PC-3 (cell line): ENCODE measurements around the gene WNT7A. TPM values are rescaled to one million over a fixed set of nuclear protein-coding genes. Genes with fewer than 3 reads are reported as not detected.

Experiments
- ATAC-seq: fragments of 200-7000 bp; cut with Tn5 transposase; 2 replicates; pipeline ENCODE4 v1.9.1; 2020; ENCODE audit warnings: mild to moderate bottlenecking, moderate library complexity
- BruUV-seq: library from RNA; stranded (reverse); fragments of 400-500 nt; replicated peaks from 2 replicates; lab custom pipeline; 2021; lab: Mats Ljungman, UMichigan
- CTCF ChIA-PET: fragments of 300-600 bp; sonication (Branson Sonifier 250); formaldehyde crosslinking; loops from one replicate; lab custom pipeline; 2022; ENCODE audit warnings: antibody characterized with exemption; lab: Charles Lee
- POLR2A ChIA-PET: fragments of 300-600 bp; sonication (Branson Sonifier 250); formaldehyde crosslinking; loops from one replicate; lab custom pipeline; 2022; ENCODE audit warnings: antibody characterized with exemption; ENCODE audit not compliant: unreplicated experiment; lab: Charles Lee
- DNase-seq: peaks from one replicate; pipeline ENCODE4 v3.0.0-alpha.2; 2015
- H2AFZ ChIP-seq: fragments of 300-600 bp; sonication (generic); 2 replicates; pipeline ENCODE4 v1.6.0; 2016; ENCODE audit warnings: antibody characterized with exemption, low read length
- H3F3A ChIP-seq: fragments of 300-600 bp; sonication (generic); one replicate; pipeline ENCODE4 v1.6.0; 2017; ENCODE audit warnings: antibody characterized with exemption, low read length, control low read depth, mild to moderate bottlenecking; ENCODE audit not compliant: unreplicated experiment
- H3K27ac ChIP-seq: fragments of 300-600 bp; sonication (generic); 2 replicates; pipeline ENCODE4 v1.5.1; 2016; ENCODE audit warnings: mild to moderate bottlenecking, low read length
- H3K27me3 ChIP-seq: fragments of 300-600 bp; sonication (generic); 2 replicates; pipeline ENCODE4 v1.6.1; 2016; ENCODE audit warnings: low read length, mixed read lengths
- H3K36me3 ChIP-seq: fragments of 300-600 bp; sonication (generic); 2 replicates; pipeline ENCODE4 v1.6.1; 2016; ENCODE audit warnings: low read depth, mixed run types, low read length, mixed read lengths
- H3K4me1 ChIP-seq: fragments of 300-600 bp; sonication (generic); 2 replicates; pipeline ENCODE4 v1.5.1; 2016; ENCODE audit warnings: low read length; ENCODE audit not compliant: insufficient read depth
- H3K4me2 ChIP-seq: fragments of 300-600 bp; sonication (generic); 2 replicates; pipeline ENCODE4 v1.6.0; 2016; ENCODE audit warnings: low read length
- H3K4me3 ChIP-seq: fragments of 300-600 bp; sonication (generic); 2 replicates; pipeline ENCODE4 v1.5.1; 2016; ENCODE audit warnings: mild to moderate bottlenecking, low read length, mixed read lengths
- H3K79me2 ChIP-seq: fragments of 300-600 bp; sonication (generic); 2 replicates; pipeline ENCODE4 v1.6.1; 2017; ENCODE audit warnings: low read length, mixed read lengths
- H3K9ac ChIP-seq: fragments of 300-600 bp; sonication (generic); 2 replicates; pipeline ENCODE4 v1.6.0; 2016; ENCODE audit warnings: mild to moderate bottlenecking, low read length
- H3K9me2 ChIP-seq: fragments of 300-600 bp; sonication (generic); replicated peaks from 2 replicates; pipeline ENCODE4 v1.6.1; 2016; ENCODE audit warnings: mixed run types, low read length, mixed read lengths
- H3K9me3 ChIP-seq: fragments of 300-600 bp; sonication (generic); 2 replicates; pipeline ENCODE4 v1.6.1; 2016; ENCODE audit warnings: low read length, mixed read lengths
- H4K20me1 ChIP-seq: fragments of 300-600 bp; sonication (generic); 2 replicates; pipeline ENCODE4 v1.6.1; 2016; ENCODE audit warnings: low read length, mixed read lengths
- CTCF ChIP-seq: fragments of 300-600 bp; sonication (generic); conservative IDR thresholded peaks from 2 replicates; pipeline ENCODE4 v1.5.1; 2017; ENCODE audit warnings: antibody characterized with exemption, low read depth, mild to moderate bottlenecking, low read length
- EZH2 ChIP-seq: fragments of 300-600 bp; sonication (generic); IDR thresholded peaks from one replicate; pipeline ENCODE4 v1.6.1; 2017; ENCODE audit warnings: antibody characterized with exemption, mild to moderate bottlenecking, low read length; ENCODE audit not compliant: unreplicated experiment
- EZH2phosphoT487 ChIP-seq: fragments of 300-600 bp; sonication (generic); IDR thresholded peaks from 2 replicates; pipeline ENCODE4 v1.6.1; 2018; ENCODE audit warnings: mild to moderate bottlenecking, antibody characterized with exemption, low read length, borderline replicate concordance
- intact Hi-C: fragments of 100-400 bp; cut with micrococcal nuclease; formaldehyde crosslinking; loops from 2 replicates; pipeline ENCODE4 v1.9.0; 2023
- total RNA-seq: library from RNA; depleted of rRNA; stranded (reverse); fragments of >200 nt; gene quantifications from 2 replicates; pipeline ENCODE4 v1.2.3, GENCODE V29; 2014

Gene WNT7A
- total RNA-seq, 1 experiment from 2014 or later: 16.2 TPM

- H3F3A ChIP-seq: no peaks in the 10 kb centered on the region
- ATAC-seq: no peak
- no peak overlapping the region for H2AFZ ChIP-seq
- no peaks in the 10 kb centered on the region for H3K9me3 ChIP-seq
- no peak overlapping the region for H3K4me2 ChIP-seq
- no peaks in the 10 kb centered on the region for H3K36me3 ChIP-seq
- no peaks in the 10 kb centered on the region for H3K27me3 ChIP-seq
- H3K4me1 ChIP-seq: peaks cover 8% of the 10 kb centered on the region
- H3K4me3 ChIP-seq: no peak overlapping the region
- ChIA-PET CTCF (no interaction called here), POLR2A (no interaction called here)
- no peak for DNase-seq
- intact Hi-C loops: no loop called here
- no peaks in the 10 kb centered on the region for H3K79me2 ChIP-seq
- TF ChIP-seq EZH2phosphoT487: no peak
- TF ChIP-seq CTCF: no peak
- no peak for TF ChIP-seq EZH2
- no peak overlapping the region for H3K9ac ChIP-seq
- no TSS peak for BruUV-seq
- H4K20me1 ChIP-seq: no peaks in the 10 kb centered on the region
- no peak overlapping the region for H3K27ac ChIP-seq
- H3K9me2 ChIP-seq: no peaks in the 10 kb centered on the region
Observed at GRCh38 chr3:13796701-13797460, 83.0 kb downstream of the WNT7A start.

GRCh38 chr3:13795816-13796215 is 84.1 kb downstream of the WNT7A start:
- H2AFZ ChIP-seq: no peak overlapping the region
- H4K20me1 ChIP-seq: no peaks in the 10 kb centered on the region
- H3K9ac ChIP-seq: no peak overlapping the region
- intact Hi-C loops: no loop called here
- no peaks in the 10 kb centered on the region for H3K9me2 ChIP-seq
- DNase-seq: no peak
- no peaks in the 10 kb centered on the region for H3K9me3 ChIP-seq
- no peak overlapping the region for H3K4me3 ChIP-seq
- CTCF ChIA-PET: no interaction called here
- no peaks in the 10 kb centered on the region for H3K36me3 ChIP-seq
- no peak for ATAC-seq
- no peaks in the 10 kb centered on the region for H3K4me1 ChIP-seq
- no peaks in the 10 kb centered on the region for H3F3A ChIP-seq
- TF ChIP-seq CTCF (no peak), EZH2 (no peak)
- H3K79me2 ChIP-seq: no peaks in the 10 kb centered on the region
- H3K4me2 ChIP-seq: no peak overlapping the region
- no peak overlapping the region for H3K27ac ChIP-seq
- no TSS peak for BruUV-seq
- no peaks in the 10 kb centered on the region for H3K27me3 ChIP-seq
- POLR2A ChIA-PET: no interaction called here

- H3K27me3 ChIP-seq: no peaks in the 10 kb centered on the region
- no peak overlapping the region for H2AFZ ChIP-seq
- H3K4me3 ChIP-seq: no peak overlapping the region
- no peaks in the 10 kb centered on the region for H3F3A ChIP-seq
- ChIA-PET CTCF (no interaction called here), POLR2A (no interaction called here)
- H3K4me1 ChIP-seq: no peaks in the 10 kb centered on the region
- H3K9ac ChIP-seq: no peak overlapping the region
- no peak overlapping the region for H3K27ac ChIP-seq
- ATAC-seq (no peak), DNase-seq (no peak)
- no peaks in the 10 kb centered on the region for H3K9me3 ChIP-seq
- no peak overlapping the region for H3K4me2 ChIP-seq
- TF ChIP-seq EZH2phosphoT487 (no peak), EZH2 (no peak), CTCF (no peak)
- no peaks in the 10 kb centered on the region for H3K9me2 ChIP-seq
- no TSS peak for BruUV-seq
- H3K36me3 ChIP-seq: no peaks in the 10 kb centered on the region
- H4K20me1 ChIP-seq: no peaks in the 10 kb centered on the region
- intact Hi-C loops: no loop called here
- H3K79me2 ChIP-seq: no peaks in the 10 kb centered on the region
Observed at GRCh38 chr3:13794322-13794721, 85.5 kb downstream of the WNT7A start.
